H1 (cell line): Measurements from ENCODE around the gene CDON.

Experiments used
- ASH2L ChIP-seq: fragments of 200-600, 300-600 bp; sonication (generic); IDR thresholded peaks from one replicate; pipeline ENCODE4 v1.7.1; 2017; ENCODE audit warnings: low read length
- POLR2A ChIP-seq, 2 experiments: IDR thresholded peaks; 1 replicate in 1 of 2; 2 replicates in 1 of 2; pipeline ENCODE4 v1.6.1; 2011; ENCODE audit warnings: low read depth in 2 of 2, low read length in 2 of 2, mild to moderate bottlenecking in 2 of 2; ENCODE audit errors: control extremely low read depth in 1 of 2
- POLR2AphosphoS5 ChIP-seq: IDR thresholded peaks from 2 replicates; pipeline ENCODE4 v1.6.1; 2011; ENCODE audit warnings: low read depth, low read length
- RAD21 ChIP-seq, 2 experiments: IDR thresholded peaks in 1 of 2; conservative IDR thresholded peaks in 1 of 2; 2 replicates each; pipeline ENCODE4 v1.6.1; 2011; ENCODE audit warnings: low read depth in 2 of 2, low read length in 2 of 2, improper control_type of control experiment in 1 of 2, inconsistent platforms in 1 of 2, mild to moderate bottlenecking in 1 of 2, moderate library complexity in 1 of 2
- RBBP5 ChIP-seq: IDR thresholded peaks from 2 replicates; pipeline ENCODE4 v1.7.1; 2012; ENCODE audit warnings: low read depth, mild to moderate bottlenecking, inconsistent platforms, low read length, moderate library complexity, borderline replicate concordance
- SP1 ChIP-seq: IDR thresholded peaks from 2 replicates; pipeline ENCODE4 v1.6.1; 2011; ENCODE audit warnings: low read depth, low read length
- SP2 ChIP-seq: IDR thresholded peaks from 2 replicates; pipeline ENCODE4 v1.6.1; 2012; ENCODE audit warnings: mild to moderate bottlenecking, low read length, inconsistent platforms
- TAF1 ChIP-seq: IDR thresholded peaks from 2 replicates; pipeline ENCODE4 v1.6.1; 2011; ENCODE audit warnings: mild to moderate bottlenecking, low read depth, low read length
- TCF12 ChIP-seq: IDR thresholded peaks from 2 replicates; pipeline ENCODE4 v1.6.1; 2011; ENCODE audit warnings: low read depth, mild to moderate bottlenecking, low read length
- ZNF274 ChIP-seq: IDR thresholded peaks from 2 replicates; pipeline ENCODE4 v1.7.0; 2012; ENCODE audit warnings: low read length, borderline replicate concordance; ENCODE audit errors: extremely low read depth
- TF ChIP-seq, protein P1 (sequence below), 3 experiments: IDR thresholded peaks; 1 replicate in 2 of 3; 2 replicates in 1 of 3; pipeline versions ENCODE4 v1.5.1 to v1.6.1; 2011; ENCODE audit warnings: low read length in 3 of 3, mild to moderate bottlenecking in 3 of 3, inconsistent platforms in 2 of 3, low read depth in 1 of 3, moderate library complexity in 1 of 3; ENCODE audit not compliant: insufficient read depth in 1 of 3; ENCODE audit errors: control extremely low read depth in 1 of 3

DNA sequence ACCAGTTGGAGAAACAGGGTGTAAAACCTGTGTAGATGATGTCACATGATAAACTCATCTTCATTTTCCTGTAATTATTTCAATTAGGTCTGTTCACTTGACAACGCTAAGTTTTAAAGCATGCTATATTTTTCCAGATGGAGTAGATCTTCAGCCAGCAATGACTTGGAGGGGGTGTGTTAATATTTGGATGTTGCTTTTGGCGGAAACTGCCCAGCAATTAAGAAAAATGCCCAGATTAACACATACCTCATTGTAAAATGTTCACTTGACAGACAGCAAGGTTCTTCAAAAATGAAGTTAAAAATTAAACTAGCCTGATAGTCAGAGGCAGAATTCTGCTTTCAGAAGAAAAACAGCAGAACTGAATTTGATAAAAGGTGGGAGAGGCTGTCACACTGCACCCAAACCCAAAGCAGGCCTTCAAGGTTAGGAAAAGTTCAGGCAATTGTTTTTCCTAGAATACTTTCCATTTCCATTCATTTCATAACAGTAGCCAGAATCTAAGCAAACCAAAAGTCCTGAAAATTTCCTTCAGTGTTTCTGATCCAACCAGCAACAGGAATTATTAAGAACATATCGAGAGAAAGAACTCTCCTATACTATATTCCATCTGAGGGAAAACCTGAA, 83.8 kb downstream of the CDON start:
- TF ChIP-seq, protein P1, sequence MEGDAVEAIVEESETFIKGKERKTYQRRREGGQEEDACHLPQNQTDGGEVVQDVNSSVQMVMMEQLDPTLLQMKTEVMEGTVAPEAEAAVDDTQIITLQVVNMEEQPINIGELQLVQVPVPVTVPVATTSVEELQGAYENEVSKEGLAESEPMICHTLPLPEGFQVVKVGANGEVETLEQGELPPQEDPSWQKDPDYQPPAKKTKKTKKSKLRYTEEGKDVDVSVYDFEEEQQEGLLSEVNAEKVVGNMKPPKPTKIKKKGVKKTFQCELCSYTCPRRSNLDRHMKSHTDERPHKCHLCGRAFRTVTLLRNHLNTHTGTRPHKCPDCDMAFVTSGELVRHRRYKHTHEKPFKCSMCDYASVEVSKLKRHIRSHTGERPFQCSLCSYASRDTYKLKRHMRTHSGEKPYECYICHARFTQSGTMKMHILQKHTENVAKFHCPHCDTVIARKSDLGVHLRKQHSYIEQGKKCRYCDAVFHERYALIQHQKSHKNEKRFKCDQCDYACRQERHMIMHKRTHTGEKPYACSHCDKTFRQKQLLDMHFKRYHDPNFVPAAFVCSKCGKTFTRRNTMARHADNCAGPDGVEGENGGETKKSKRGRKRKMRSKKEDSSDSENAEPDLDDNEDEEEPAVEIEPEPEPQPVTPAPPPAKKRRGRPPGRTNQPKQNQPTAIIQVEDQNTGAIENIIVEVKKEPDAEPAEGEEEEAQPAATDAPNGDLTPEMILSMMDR (IDR thresholded peaks at IDR 0.05; ENCODE audit: control extremely low read depth in 1 of 3, insufficient read depth in 1 of 3, low read depth in 1 of 3, low read length in 3 of 3), result no peak
- TF ChIP-seq SP2 (no peak), POLR2AphosphoS5 (no peak), ZNF274 (no peak), POLR2A (IDR thresholded peaks at IDR 0.05; ENCODE audit: control extremely low read depth in 1 of 2, low read depth in 2 of 2, low read length in 2 of 2) (no peak), TCF12 (no peak), RBBP5 (no peak), ASH2L (no peak), SP1 (no peak), TAF1 (no peak), RAD21 (IDR thresholded peaks at IDR 0.05 in 1 of 2, conservative IDR thresholded peaks at IDR 0.05 in 1 of 2; ENCODE audit: low read depth in 2 of 2, low read length in 2 of 2) (no peak)
